ENCODE measurements around the gene SRL.

GRCh38 chr16:4249530-4250308, 7.8 kb upstream of the SRL start:
- TF ChIP-seq FOXP2 (optimal IDR thresholded peaks at IDR 0.05; ENCODE audit: control extremely low read depth, extremely low read length, insufficient read depth) (no peak), POLR2AphosphoS5 (IDR thresholded peaks at IDR 0.05; ENCODE audit: borderline replicate concordance, low read depth, low read length) (no peak)
